SK-N-MC (cell line): ENCODE data around the gene POLK.

Experiments
- EZH2 ChIP-seq: fragments of 200-600 bp; sonication (generic); IDR thresholded peaks from one replicate; pipeline ENCODE4 v1.6.1; 2017; ENCODE audit warnings: antibody characterized with exemption
- FOXP2 ChIP-seq: optimal IDR thresholded peaks from 2 replicates; pipeline ENCODE3; 2011; ENCODE audit warnings: mild to moderate bottlenecking, moderate library complexity; ENCODE audit not compliant: insufficient read depth; ENCODE audit errors: extremely low read length, control extremely low read depth
- POLR2AphosphoS5 ChIP-seq: IDR thresholded peaks from 2 replicates; pipeline ENCODE4 v1.6.1; 2012; ENCODE audit warnings: mild to moderate bottlenecking, low read depth, low read length, borderline replicate concordance

DNA sequence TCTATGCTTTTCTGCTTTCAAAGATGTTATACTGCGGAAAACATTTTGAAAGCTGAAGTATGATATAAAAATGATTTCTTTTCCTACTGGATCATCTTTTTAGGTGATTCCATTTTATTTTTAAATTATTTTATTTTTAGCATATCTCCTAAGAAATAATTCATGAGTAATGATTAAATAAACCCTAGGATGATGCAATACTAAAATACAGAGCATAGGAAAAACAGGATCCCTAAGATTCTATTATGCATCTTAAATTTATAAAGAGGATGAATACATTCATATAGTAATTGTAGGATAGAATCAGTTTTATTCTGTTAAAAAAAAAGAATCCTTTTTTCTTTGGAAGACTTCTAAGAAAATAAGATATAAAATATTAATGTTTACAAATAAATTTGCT lies 10.9 kb downstream of the POLK start:
- TF ChIP-seq EZH2 (no peak), POLR2AphosphoS5 (no peak), FOXP2 (no peak)
